Measurements from ENCODE around the gene CSMD2. TPM values are rescaled to one million over a fixed set of nuclear protein-coding genes. Genes with fewer than 3 reads are reported as not detected.

The CSMD2 gene
- total RNA-seq, 4 donors from 2014 or later, result 0.09 to 0.20 TPM; not detected in 2

DNA sequence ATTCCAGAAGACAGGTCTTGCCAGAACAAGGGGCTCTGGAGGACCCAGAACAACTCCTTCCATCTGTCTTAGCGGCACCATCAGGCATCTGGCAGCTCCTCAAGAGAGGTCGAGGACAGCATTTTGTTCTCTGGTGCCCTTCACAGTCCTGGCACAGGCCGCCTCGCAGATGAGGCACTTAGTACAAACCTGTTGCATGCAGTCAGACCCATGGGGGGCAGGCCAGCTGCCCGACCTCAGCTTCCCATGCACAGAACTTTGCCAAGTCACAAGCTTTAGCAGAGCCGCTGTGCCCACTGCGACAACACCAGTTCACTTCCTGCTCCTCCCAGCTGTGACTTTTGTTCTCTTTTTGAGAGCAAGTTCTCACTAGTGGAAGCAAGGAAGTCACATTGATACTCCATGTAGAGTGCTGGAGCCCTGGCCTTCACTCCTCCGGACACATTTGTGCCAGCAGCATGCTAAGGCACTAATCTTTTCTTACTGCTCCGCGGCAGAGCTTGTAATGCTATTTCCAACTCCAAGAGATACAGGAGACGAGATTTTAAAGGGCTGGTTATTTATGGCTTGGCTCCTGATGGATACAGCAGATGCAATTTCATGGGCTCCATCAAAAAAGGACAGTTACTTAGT is 256.6 kb downstream of the CSMD2 start:
- in situ Hi-C loops (cut with MboI; ENCODE audit: low sequenced_read_pairs in 4 of 4) (no loop called here), intact Hi-C loops (cut with DNase I; ENCODE audit: low total_unique reads) (no loop called here)
- Histone ChIP-seq H3K9me3 (no peaks in the 10 kb centered on the region), H3K4me3 (no peak overlapping the region), H3K27me3 (no peaks in the 10 kb centered on the region), H3K36me3 (no peaks in the 10 kb centered on the region), H3K4me1 (no peaks in the 10 kb centered on the region), H3K27ac (no peak overlapping the region)
- no peak for DNase-seq
- ATAC-seq, result no peak
- TF ChIP-seq, protein P1, sequence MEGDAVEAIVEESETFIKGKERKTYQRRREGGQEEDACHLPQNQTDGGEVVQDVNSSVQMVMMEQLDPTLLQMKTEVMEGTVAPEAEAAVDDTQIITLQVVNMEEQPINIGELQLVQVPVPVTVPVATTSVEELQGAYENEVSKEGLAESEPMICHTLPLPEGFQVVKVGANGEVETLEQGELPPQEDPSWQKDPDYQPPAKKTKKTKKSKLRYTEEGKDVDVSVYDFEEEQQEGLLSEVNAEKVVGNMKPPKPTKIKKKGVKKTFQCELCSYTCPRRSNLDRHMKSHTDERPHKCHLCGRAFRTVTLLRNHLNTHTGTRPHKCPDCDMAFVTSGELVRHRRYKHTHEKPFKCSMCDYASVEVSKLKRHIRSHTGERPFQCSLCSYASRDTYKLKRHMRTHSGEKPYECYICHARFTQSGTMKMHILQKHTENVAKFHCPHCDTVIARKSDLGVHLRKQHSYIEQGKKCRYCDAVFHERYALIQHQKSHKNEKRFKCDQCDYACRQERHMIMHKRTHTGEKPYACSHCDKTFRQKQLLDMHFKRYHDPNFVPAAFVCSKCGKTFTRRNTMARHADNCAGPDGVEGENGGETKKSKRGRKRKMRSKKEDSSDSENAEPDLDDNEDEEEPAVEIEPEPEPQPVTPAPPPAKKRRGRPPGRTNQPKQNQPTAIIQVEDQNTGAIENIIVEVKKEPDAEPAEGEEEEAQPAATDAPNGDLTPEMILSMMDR (IDR thresholded peaks at IDR 0.05 in 4 of 5, conservative IDR thresholded peaks at IDR 0.05 in 1 of 5), result no peak
- no peak for TF ChIP-seq POLR2A (IDR thresholded peaks at IDR 0.05)

GRCh38 chr1:33906156-33906555 is 258.9 kb downstream of the CSMD2 start:
- H3K4me3 ChIP-seq, result no peak overlapping the region
- H3K27ac ChIP-seq, result no peak overlapping the region
- in situ Hi-C loops (cut with MboI; ENCODE audit: low sequenced_read_pairs in 4 of 4) (no loop called here), intact Hi-C loops (cut with DNase I; ENCODE audit: low total_unique reads) (no loop called here)
- no peaks in the 10 kb centered on the region for H3K9me3 ChIP-seq
- TF ChIP-seq POLR2A (IDR thresholded peaks at IDR 0.05), result no peak
- DNase-seq, result no peak
- no peaks in the 10 kb centered on the region for H3K36me3 ChIP-seq
- no peaks in the 10 kb centered on the region for H3K27me3 ChIP-seq
- ATAC-seq, result no peak
- H3K4me1 ChIP-seq, result no peaks in the 10 kb centered on the region

DNA sequence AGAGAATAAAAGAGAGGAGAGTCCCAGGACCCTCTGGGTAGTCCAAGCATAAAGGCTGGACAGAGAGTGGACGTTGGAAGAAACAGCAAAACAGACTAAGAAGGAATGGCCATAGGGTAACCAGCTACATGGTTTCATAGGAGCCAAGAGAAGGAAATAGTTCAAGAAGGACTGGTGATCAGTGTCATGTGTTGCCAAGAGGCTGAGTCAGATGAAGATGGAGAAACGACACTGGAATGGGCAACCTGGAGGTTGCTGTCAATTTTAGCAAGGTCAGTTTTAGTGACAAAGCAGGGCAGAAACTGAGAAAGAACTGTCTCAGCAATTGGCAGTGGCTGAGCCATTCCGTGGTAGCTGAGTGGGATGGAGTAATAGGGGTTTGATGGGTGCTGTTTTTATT is 259.8 kb downstream of the CSMD2 start:
- intact Hi-C loops (cut with DNase I; ENCODE audit: low total_unique reads), result no loop called here

DNA sequence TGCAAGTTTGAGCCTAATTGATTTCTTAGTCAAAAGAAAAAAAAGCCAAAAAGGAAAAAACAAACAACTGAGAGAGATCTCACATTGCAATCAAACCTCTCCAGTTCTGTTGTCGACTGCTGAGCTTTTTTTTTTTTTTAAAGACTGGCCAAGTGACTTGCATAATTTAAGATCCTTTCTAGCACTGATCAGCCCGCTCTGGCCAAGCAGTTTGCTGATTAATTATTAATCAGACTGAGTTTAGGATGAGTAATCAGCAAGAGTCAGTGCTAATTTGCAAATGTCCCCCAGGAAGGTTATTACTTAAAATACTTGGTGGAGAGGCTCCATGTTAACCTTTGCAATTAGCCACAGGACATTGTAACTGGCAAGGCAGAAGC is 261.8 kb downstream of the CSMD2 start:
- DNase-seq (no peak), ATAC-seq (no peak)
- Histone ChIP-seq H3K27ac (no peak overlapping the region), H3K4me1 (no peaks in the 10 kb centered on the region), H3K27me3 (no peaks in the 10 kb centered on the region), H3K9me3 (no peaks in the 10 kb centered on the region), H3K4me3 (no peak overlapping the region), H3K36me3 (no peaks in the 10 kb centered on the region)
- TF ChIP-seq, protein P1 (IDR thresholded peaks at IDR 0.05 in 4 of 5, conservative IDR thresholded peaks at IDR 0.05 in 1 of 5), result no peak
- TF ChIP-seq POLR2A (IDR thresholded peaks at IDR 0.05), result no peak
- intact Hi-C loops (cut with DNase I; ENCODE audit: low total_unique reads) (no loop called here), in situ Hi-C loops (cut with MboI; ENCODE audit: low sequenced_read_pairs in 4 of 4) (no loop called here)

More for the DNA sequence above, 259.8 kb downstream of the CSMD2 start:
- TF ChIP-seq, protein P1 (IDR thresholded peaks at IDR 0.05 in 4 of 5, conservative IDR thresholded peaks at IDR 0.05 in 1 of 5), result no peak
- no peak for TF ChIP-seq POLR2A (IDR thresholded peaks at IDR 0.05)
- in situ Hi-C loops (cut with MboI; ENCODE audit: low sequenced_read_pairs in 4 of 4), result no loop called here
- Histone ChIP-seq H3K4me1 (no peaks in the 10 kb centered on the region), H3K4me3 (no peak overlapping the region), H3K27ac (no peak overlapping the region), H3K36me3 (no peaks in the 10 kb centered on the region), H3K27me3 (no peaks in the 10 kb centered on the region), H3K9me3 (no peaks in the 10 kb centered on the region)
- ATAC-seq, result no peak
- DNase-seq, result no peak

DNA sequence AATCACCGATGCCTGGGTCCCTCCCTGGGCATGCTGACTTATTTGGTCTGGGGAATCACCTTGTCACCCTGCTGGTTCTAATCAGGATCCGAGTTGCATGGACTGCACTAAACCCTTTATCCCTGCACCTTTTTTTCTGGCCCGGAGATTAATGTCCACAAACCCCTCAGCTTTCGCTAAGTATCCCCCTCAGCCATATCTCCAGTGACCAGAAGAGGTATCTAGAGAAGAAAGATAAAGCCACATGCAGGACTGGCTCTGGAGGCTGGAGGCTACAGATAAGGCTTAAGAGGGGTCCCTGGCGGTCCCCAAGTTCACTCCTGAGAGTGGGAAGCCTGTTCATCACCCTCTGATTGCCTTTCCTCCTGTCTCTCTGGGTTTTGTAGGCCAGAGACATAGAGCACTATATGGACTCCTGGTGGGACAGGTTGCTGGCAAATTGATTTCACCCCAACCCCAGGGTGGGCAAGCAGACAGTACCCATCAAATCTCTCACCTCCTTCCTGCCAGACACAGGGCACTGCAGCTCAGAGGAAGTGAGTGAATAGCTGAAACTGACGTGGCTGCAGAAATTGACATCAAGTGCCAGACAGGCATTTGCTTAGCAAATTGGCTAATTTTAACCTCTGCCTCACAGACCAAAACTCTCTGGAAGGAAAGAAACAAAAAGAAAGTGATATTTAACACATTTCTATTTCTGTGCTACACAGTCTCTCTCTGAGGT is 262.4 kb downstream of the CSMD2 start:
- Histone ChIP-seq H3K4me1 (no peaks in the 10 kb centered on the region), H3K36me3 (no peaks in the 10 kb centered on the region), H3K9me3 (no peaks in the 10 kb centered on the region), H3K4me3 (no peak overlapping the region), H3K27ac (no peak overlapping the region), H3K27me3 (no peaks in the 10 kb centered on the region)
- in situ Hi-C loops (cut with MboI; ENCODE audit: low sequenced_read_pairs in 4 of 4) (no loop called here), intact Hi-C loops (cut with DNase I; ENCODE audit: low total_unique reads) (no loop called here)
- DNase-seq (no peak), ATAC-seq (no peak)
- no peak for TF ChIP-seq POLR2A (IDR thresholded peaks at IDR 0.05)
- TF ChIP-seq, protein P1 (IDR thresholded peaks at IDR 0.05 in 4 of 5, conservative IDR thresholded peaks at IDR 0.05 in 1 of 5), result no peak

Measured in gastrocnemius medialis (tissue), 4 donors.